ENCODE results near the gene ASB2.

ASB2 gene

GRCh38 chr14:94000267-94000666 lies 23.9 kb upstream of the ASB2 start:
- no peak for DNase-seq (ENCODE audit: low read depth)

- DNase-seq (ENCODE audit: low read depth), result no peak
Measured at GRCh38 chr14:93999573-93999972, 23.2 kb upstream of the ASB2 start.

GRCh38 chr14:93998871-93999403 lies 22.6 kb upstream of the ASB2 start:
- no peak for DNase-seq (ENCODE audit: low read depth)

GRCh38 chr14:93997916-93998870 lies 21.8 kb upstream of the ASB2 start:
- no peak for DNase-seq (ENCODE audit: low read depth)

- DNase-seq (ENCODE audit: low read depth), result no peak
Measured at GRCh38 chr14:93997082-93997481, 20.7 kb upstream of the ASB2 start, which contains the start of gene CCDC197. TSS of gene CCDC197 (plus strand) at chr14:93997301. CDS start at chr14:93998132, 831 bp downstream.

- no peak for DNase-seq (ENCODE audit: low read depth)
Measured at GRCh38 chr14:93996130-93996695, 19.8 kb upstream of the ASB2 start.

GRCh38 chr14:93994919-93995682 lies 18.7 kb upstream of the ASB2 start:
- DNase-seq (ENCODE audit: low read depth), result peak; percentile 29

- no peak for DNase-seq (ENCODE audit: low read depth)
Measured at GRCh38 chr14:93993382-93993781, 17.0 kb upstream of the ASB2 start.

- no peak for DNase-seq (ENCODE audit: low read depth)
Measured at GRCh38 chr14:93991649-93992048, 15.3 kb upstream of the ASB2 start.

GRCh38 chr14:93991212-93991611 lies 14.8 kb upstream of the ASB2 start:
- DNase-seq (ENCODE audit: low read depth), result no peak

GRCh38 chr14:93989939-93990338 lies 13.6 kb upstream of the ASB2 start:
- DNase-seq (ENCODE audit: low read depth), result no peak

GRCh38 chr14:93987815-93988476 lies 11.6 kb upstream of the ASB2 start:
- no peak for DNase-seq (ENCODE audit: low read depth)

GRCh38 chr14:93987376-93987775 lies 11.0 kb upstream of the ASB2 start:
- DNase-seq (ENCODE audit: low read depth), result no peak

GRCh38 chr14:93986955-93987354 lies 10.6 kb upstream of the ASB2 start:
- DNase-seq (ENCODE audit: low read depth), result no peak

- DNase-seq (ENCODE audit: low read depth), result peak; percentile 88
Measured at GRCh38 chr14:93984987-93985410, 8.6 kb upstream of the ASB2 start.

GRCh38 chr14:93984070-93984469 lies 7.7 kb upstream of the ASB2 start:
- DNase-seq (ENCODE audit: low read depth), result peak; percentile 17

GRCh38 chr14:93982230-93983007 lies 6.0 kb upstream of the ASB2 start:
- no peak for DNase-seq (ENCODE audit: low read depth)

- DNase-seq (ENCODE audit: low read depth), result no peak
Measured at GRCh38 chr14:93981316-93982229, 5.2 kb upstream of the ASB2 start.

- peak; percentile 25 for DNase-seq (ENCODE audit: low read depth)
Measured at GRCh38 chr14:93980456-93981201, 4.3 kb upstream of the ASB2 start.

Measured in iris pigment epithelial cell (primary cell).